Measurements from ENCODE around the gene GK.
"Not testable (repeated sequence)": the region's sequence is repeated elsewhere in the genome, so short reads cannot be mapped to it uniquely, and the experiment has no call there.

GK gene

DNA sequence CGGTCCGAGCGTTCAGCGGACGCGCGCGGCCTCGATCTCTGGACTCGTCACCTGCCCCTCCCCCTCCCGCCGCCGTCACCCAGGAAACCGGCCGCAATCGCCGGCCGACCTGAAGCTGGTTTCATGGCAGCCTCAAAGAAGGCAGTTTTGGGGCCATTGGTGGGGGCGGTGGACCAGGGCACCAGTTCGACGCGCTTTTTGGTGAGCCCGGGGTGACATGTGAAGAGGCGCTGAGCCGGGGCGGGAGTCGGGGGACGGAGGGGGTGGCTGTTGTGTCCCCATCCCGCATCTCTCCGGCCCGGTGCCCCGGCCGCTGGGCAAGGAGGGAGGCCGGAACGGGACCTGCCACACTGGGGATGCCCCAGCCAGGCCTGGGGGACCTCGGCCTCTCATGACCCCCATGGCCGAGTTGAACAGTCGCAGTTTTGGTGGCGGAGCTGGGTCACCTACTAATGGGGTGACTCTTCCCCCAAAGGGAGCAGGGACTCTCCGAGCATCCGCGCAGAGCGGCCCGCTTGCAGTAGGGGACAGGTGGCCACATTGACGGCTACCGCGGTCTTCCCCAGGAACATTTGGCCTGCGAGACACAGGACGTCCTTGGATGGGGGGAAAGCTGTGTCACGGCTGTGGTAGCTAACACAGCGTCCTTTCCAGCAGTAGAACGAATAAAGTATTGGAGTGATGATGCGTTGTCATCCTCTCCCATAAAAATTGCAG lies at the start of gene GK:
Gene GK (plus strand): TSS at position 9 of the 717 bp plus-strand sequence. CDS start 115 bp downstream, at position 124.
- DNase-seq (ENCODE audit: low spot score): no peak

DNA sequence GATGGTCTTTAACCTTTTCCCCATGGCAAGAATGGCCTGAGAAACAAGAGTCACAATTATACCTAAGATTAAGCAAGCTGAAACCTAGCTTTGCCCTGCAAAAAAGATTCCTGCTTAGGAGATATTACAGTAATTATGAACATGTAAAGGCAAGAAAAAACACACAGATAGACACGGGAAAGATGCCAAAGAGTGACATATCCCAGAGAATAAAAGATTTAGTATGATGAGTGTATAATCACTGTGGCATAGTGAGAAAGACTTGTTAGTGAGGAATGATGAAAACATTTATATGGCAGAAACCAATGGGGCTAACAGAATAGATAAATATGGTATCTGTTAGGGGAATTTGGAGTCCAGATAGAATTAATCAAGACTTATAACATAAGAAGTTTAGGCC lies 46.1 kb upstream of the GK start:
- no peak for DNase-seq (ENCODE audit: low spot score)

DNA sequence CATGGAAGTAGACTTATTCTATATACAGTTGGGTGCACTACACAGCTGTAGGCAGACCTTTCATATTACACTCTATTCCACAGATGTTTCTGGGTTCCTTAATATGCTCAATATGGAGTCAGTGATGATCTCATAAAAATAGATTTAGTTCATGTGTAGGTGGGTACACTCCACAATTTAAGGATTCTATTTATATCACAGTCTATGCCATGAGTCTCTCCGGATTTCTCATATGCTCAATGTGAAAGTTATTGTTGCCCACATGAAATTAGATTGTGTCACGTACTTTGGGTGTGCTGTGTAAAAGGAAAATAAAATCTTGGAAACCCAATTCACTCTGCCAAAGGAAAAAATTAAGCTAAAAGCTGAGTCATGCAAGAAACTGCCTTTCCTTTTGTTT lies 43.2 kb upstream of the GK start:
- DNase-seq (ENCODE audit: low spot score): no peak

DNA sequence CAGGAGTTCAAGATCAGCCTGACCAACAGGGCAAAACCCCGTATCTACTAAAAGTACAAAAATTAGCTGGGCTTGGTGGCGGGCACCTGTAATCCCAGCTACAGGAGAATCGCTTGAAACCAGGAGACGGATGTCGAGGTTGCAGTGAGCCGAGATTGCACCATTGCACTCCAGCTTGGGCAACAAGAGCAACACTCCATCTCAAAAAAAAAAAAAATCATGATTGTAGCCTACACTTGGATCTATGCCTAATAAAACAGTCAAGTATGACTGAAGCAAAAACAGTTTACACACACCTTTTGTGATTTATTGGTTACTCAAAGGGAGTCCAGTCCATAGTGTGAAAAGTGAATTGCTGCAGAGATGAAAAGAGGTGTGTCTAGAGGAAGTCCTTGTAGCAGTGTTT lies 41.0 kb upstream of the GK start:
- DNase-seq (ENCODE audit: low spot score): no peak

GRCh38 chrX:30613721-30614120 lies 39.5 kb upstream of the GK start:
- no peak for DNase-seq (ENCODE audit: low spot score)

- DNase-seq (ENCODE audit: low spot score): no peak
Measured at GRCh38 chrX:30615229-30615628, 38.0 kb upstream of the GK start.

- no peak for DNase-seq (ENCODE audit: low spot score)
Measured at GRCh38 chrX:30618160-30618765, 35.0 kb upstream of the GK start.

DNA sequence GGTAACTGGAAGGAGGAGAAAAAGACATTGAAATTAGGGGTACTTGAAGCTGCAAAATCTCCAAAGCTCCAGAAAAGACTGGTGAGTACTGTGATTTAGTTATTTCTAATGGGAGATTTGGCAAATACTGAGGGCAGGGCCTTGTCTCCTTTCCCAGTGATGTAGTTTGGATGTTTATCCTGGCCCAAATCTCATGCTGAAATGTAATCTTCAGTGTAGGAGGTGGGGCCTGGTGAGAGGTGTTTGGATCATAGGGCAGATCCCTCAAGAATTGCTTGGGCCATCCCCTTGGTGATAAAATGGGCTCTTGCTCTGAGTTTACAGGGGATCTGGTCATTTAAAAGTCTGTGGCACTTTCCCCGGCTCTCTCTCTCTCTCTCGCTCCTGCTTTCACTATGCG lies 33.1 kb upstream of the GK start:
- DNase-seq (ENCODE audit: low spot score): no peak

DNA sequence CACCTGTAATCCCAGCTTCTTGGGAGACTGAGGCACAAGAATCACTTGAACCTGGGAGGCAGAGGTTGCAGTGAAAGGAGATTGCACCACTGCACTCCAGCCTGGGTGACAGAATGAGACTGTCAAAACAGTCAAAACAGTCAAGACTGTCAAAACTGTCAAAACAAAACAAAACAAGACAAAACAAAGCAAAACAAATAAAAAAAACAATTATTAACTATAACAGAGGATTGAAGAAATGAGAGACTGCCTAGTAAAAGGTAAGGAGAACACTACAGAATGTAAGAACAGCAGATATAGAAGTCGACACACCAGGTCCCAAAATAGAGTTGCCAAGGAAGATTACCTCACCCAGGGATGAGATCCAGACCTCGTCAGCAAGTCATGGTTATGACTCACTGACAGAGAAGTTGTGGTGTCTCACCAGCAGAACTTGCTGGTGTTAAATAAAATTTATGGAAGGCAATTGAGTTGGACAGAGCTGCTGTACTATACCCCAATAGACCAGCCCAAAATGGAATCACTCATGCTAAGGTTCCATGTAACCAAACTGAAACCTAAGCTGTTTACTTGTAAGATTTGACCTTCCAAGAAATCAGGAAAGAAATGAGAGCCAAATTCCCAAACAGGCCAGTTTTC lies 32.1 kb upstream of the GK start:
- no peak for DNase-seq (ENCODE audit: low spot score)

DNA sequence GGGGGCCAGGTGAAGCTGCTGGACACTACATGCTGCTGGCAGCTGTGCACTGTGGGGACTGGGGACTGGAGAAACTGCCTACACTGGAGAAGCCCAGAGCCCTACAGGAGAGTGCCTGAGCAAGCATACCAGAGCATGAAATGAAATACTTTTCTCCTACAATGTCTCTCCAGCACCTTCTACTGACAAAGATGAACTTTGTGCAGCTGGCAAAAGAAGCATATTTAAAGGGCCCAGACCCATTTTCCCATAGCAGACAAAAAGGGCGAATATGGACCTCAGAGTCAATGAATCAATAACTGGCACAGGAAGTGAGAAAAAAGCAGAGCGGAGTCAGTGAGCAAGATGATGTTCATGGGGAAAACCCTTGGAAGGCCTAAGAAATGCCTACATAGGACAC lies 30.9 kb upstream of the GK start:
- no peak for DNase-seq (ENCODE audit: low spot score)

GRCh38 chrX:30626402-30626801 lies 26.8 kb upstream of the GK start:
- no peak for DNase-seq (ENCODE audit: low spot score)

DNA sequence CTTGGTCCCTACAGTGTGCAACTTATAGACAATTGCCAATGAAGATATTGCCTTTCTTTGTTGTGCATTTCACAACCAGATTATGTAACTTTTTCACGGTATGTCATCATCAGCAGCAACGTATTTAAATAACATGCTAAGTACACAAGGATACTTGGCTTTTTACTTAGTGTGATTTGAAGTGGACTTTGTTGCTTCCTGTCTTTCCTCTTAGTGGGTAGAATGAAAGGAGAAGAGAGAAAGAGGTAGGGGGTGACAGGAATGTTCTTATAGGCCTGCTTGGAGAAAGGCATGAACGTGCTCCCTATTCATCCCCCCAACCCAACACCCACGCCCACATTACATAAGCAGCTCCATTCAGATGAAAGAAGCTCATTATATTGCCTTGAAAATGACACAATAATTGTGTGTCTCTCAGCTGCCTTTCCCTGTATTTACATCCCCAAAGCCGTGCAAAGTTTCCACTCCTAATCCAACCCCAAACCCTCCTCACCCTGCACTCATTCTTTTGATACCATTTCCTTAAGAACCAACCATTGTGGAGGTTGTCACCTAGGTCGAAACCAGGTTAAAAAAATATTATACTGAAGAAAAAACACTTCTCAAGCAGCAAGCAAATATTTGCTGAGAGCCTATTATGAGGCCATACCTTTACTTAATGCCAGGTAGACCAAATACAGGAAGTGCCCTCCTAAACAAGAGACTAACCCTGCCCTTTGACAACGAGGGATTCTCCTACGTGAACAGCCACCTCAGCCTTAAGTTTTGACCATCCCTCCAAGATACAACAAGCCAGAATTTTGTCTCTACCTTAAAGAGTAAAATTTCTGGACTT lies 25.2 kb upstream of the GK start:
- DNase-seq (ENCODE audit: low spot score): no peak

DNA sequence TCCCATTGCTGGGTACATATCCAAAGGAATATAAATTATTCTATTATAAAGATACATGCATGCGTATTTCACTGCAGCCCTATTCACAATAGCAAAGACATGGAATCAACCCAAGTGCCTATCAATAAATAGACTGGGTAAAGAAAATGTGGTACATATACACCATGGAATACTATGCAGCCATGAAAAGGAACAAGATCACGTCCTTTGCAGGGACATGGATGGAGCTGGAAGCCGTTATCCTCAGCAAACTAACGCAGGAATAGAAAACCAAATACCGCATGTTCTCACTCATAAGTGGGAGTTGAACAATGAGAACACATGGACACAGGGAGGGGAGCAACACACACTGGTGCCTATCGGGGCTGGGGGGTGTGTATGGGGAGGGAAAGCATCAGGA lies 19.2 kb upstream of the GK start:
- DNase-seq (ENCODE audit: low spot score): not testable (repeated sequence)

DNA sequence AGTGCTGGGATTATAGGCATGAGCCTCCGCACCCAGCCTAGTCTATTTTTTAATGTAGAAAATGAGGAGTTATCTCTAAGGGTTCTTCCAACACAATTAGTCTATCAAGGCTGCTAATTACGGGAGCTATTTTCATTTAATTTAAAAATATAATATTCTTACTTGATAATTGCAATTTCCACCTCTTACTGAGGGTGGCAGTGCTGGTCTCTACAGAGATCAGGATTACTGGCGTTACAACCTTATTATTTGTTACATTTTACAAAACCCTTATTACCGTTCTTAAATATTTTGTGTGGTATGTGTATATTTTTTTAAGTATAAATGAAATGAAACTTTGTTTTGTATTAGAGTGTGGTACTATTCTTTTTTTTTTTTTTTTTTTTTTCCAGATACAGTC lies 17.6 kb upstream of the GK start:
- peak; percentile 27 for DNase-seq (ENCODE audit: low spot score)

GRCh38 chrX:30637874-30638815 lies 15.1 kb upstream of the GK start:
- no peak for DNase-seq (ENCODE audit: low spot score)

GRCh38 chrX:30639702-30640101 lies 13.5 kb upstream of the GK start:
- DNase-seq (ENCODE audit: low spot score): not testable (repeated sequence)

GRCh38 chrX:30642642-30643041 lies 10.6 kb upstream of the GK start:
- no peak for DNase-seq (ENCODE audit: low spot score)

DNA sequence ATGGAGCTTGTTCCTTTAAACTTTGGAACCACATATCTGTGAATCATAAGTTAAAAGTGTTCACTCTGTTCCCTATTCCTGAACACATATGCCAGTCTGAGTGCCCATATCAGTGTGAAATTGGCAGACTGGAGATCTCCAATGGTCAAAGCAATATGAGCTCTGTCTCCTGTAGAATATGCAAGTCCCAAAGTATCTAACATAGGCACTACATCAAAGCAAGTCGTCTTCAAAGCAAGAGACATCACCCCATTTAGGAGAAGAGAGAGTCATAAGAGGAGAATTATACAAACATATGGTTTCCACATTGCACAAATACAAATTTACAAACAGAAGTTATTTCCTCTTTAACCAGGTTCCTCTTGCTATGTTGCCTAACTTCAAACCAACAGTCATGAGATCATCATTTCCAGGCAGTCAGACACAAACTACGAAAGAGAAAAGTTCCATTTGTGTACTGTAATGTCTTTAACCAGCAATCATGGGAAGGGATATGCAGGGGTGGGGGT lies 9.9 kb upstream of the GK start:
- DNase-seq (ENCODE audit: low spot score): no peak

- peak; percentile 38 for DNase-seq (ENCODE audit: low spot score)
Measured at GRCh38 chrX:30649859-30650258, 3.4 kb upstream of the GK start.

- DNase-seq (ENCODE audit: low spot score): peak; percentile 88
Measured at GRCh38 chrX:30652527-30653414, 452 bp upstream of the GK start.
